Activated naive CD4-positive, alpha-beta T cell treated with Interleukin-2 at 50 U/mL for 16 hours (primary cell): ENCODE measurements around the gene HOOK1.
A peak's percentile ranks its signal among the peaks of the same experiment; 100 is the strongest.
"Not testable (repeated sequence)": the region's sequence is repeated elsewhere in the genome, so short reads cannot be mapped to it uniquely, and the experiment has no call there.

ENCODE experiments used
- DNase-seq: peaks from one replicate; pipeline ENCODE4 v3.0.0-alpha.2; 2020

The HOOK1 gene

GRCh38 chr1:59827055-59827643, 12.4 kb downstream of the HOOK1 start:
- DNase-seq = no peak

- no peak for DNase-seq
These were observed 13.4 kb downstream of the HOOK1 start for GRCh38 chr1:59828160-59828559.

- DNase-seq = no peak
These were observed 16.8 kb downstream of the HOOK1 start for GRCh38 chr1:59831529-59831928.

GRCh38 chr1:59833022-59833421, 18.3 kb downstream of the HOOK1 start:
- no peak for DNase-seq

GRCh38 chr1:59833991-59834390, 19.2 kb downstream of the HOOK1 start:
- DNase-seq = no peak

GRCh38 chr1:59837857-59838256, 23.1 kb downstream of the HOOK1 start:
- DNase-seq = not testable (repeated sequence)

GRCh38 chr1:59845091-59845490, 30.3 kb downstream of the HOOK1 start:
- no peak for DNase-seq

- no peak for DNase-seq
These were observed 31.6 kb downstream of the HOOK1 start for GRCh38 chr1:59846209-59846894.

GRCh38 chr1:59846895-59847282, 32.1 kb downstream of the HOOK1 start:
- DNase-seq = no peak

GRCh38 chr1:59852117-59852516, 37.4 kb downstream of the HOOK1 start:
- no peak for DNase-seq

- not testable (repeated sequence) for DNase-seq
These were observed 40.5 kb downstream of the HOOK1 start for GRCh38 chr1:59855297-59855696.

- DNase-seq = no peak
These were observed 42.1 kb downstream of the HOOK1 start for GRCh38 chr1:59856725-59857338.

GRCh38 chr1:59857679-59858354, 43.1 kb downstream of the HOOK1 start:
- no peak for DNase-seq

GRCh38 chr1:59866462-59866861, 51.7 kb downstream of the HOOK1 start:
- no peak for DNase-seq

GRCh38 chr1:59871746-59872145, 57.0 kb downstream of the HOOK1 start:
- no peak for DNase-seq

- DNase-seq = no peak
These were observed 62.4 kb downstream of the HOOK1 start for GRCh38 chr1:59877108-59877682.

- DNase-seq = no peak
These were observed 63.6 kb downstream of the HOOK1 start for GRCh38 chr1:59878370-59878769.

- DNase-seq = peak; percentile 11
These were observed 64.8 kb downstream of the HOOK1 start for GRCh38 chr1:59879574-59879973.

GRCh38 chr1:59879996-59880505, 65.3 kb downstream of the HOOK1 start:
- DNase-seq = no peak

- no peak for DNase-seq
These were observed 66.0 kb downstream of the HOOK1 start for GRCh38 chr1:59880735-59881134.

GRCh38 chr1:59885160-59885832, 70.5 kb downstream of the HOOK1 start:
- no peak for DNase-seq
